ENCODE data around the gene CUL7. TPM values are rescaled to one million over a fixed set of nuclear protein-coding genes. Genes with fewer than 3 reads are reported as not detected.

The CUL7 gene
- total RNA-seq = 10 to 100 TPM; 11.4 to 22.3 TPM

- no peaks in the 10 kb centered on the region for H3K27me3 Mint-ChIP-seq
Measured at GRCh38 chr6:43053545-43054205, at the start of gene CUL7. CUL7 (minus strand) TSS chr6:43053851; CDS start chr6:43052788, 1,063 bp downstream.

GRCh38 chr6:43101497-43101896, 47.8 kb upstream of the CUL7 start:
- Mint-ChIP-seq H3K9me3 (no peaks in the 10 kb centered on the region), H3K27me3 (no peaks in the 10 kb centered on the region), H3K4me1 (no peaks in the 10 kb centered on the region), H3K4me3 (no peak overlapping the region), H3K36me3 (ENCODE audit: low read depth) (no peaks in the 10 kb centered on the region), H3K27ac (no peak overlapping the region)
- ATAC-seq (replicated peaks) = no peak

More at GRCh38 chr6:43053545-43054205, at the start of gene CUL7:
- H3K27ac Mint-ChIP-seq = peak within 1 kb of the TSS; percentile 95
- H3K4me1 Mint-ChIP-seq = peaks cover 31% of the 10 kb centered on the region
- H3K36me3 Mint-ChIP-seq (ENCODE audit: low read depth) = peaks cover 78% of the 10 kb centered on the region
- peak within 1 kb of the TSS; percentile 90 for H3K4me3 Mint-ChIP-seq
- no peaks in the 10 kb centered on the region for H3K9me3 Mint-ChIP-seq
- peak; percentile 100 for ATAC-seq (replicated peaks)

GRCh38 chr6:43097502-43097901, 43.9 kb upstream of the CUL7 start:
- H3K9me3 Mint-ChIP-seq = no peaks in the 10 kb centered on the region
- no peak overlapping the region for H3K4me3 Mint-ChIP-seq
- no peaks in the 10 kb centered on the region for H3K27me3 Mint-ChIP-seq
- H3K27ac Mint-ChIP-seq = no peak overlapping the region
- no peaks in the 10 kb centered on the region for H3K36me3 Mint-ChIP-seq (ENCODE audit: low read depth)
- peaks cover 10% of the 10 kb centered on the region for H3K4me1 Mint-ChIP-seq
- ATAC-seq (replicated peaks) = no peak

GRCh38 chr6:43097098-43097489, 43.4 kb upstream of the CUL7 start:
- H3K27ac Mint-ChIP-seq = no peak overlapping the region
- H3K4me1 Mint-ChIP-seq = peaks cover 11% of the 10 kb centered on the region
- H3K4me3 Mint-ChIP-seq = no peak overlapping the region
- no peaks in the 10 kb centered on the region for H3K27me3 Mint-ChIP-seq
- H3K9me3 Mint-ChIP-seq = no peaks in the 10 kb centered on the region
- no peaks in the 10 kb centered on the region for H3K36me3 Mint-ChIP-seq (ENCODE audit: low read depth)
- no peak for ATAC-seq (replicated peaks)

GRCh38 chr6:43096451-43097097, 42.9 kb upstream of the CUL7 start:
- Mint-ChIP-seq H3K4me1 (peaks cover 11% of the 10 kb centered on the region), H3K27ac (no peak overlapping the region), H3K9me3 (no peaks in the 10 kb centered on the region), H3K36me3 (ENCODE audit: low read depth) (no peaks in the 10 kb centered on the region), H3K27me3 (no peaks in the 10 kb centered on the region), H3K4me3 (no peak overlapping the region)
- ATAC-seq (replicated peaks) = no peak

GRCh38 chr6:43095939-43096338, 42.3 kb upstream of the CUL7 start:
- H3K4me1 Mint-ChIP-seq = peaks cover 11% of the 10 kb centered on the region
- no peak overlapping the region for H3K4me3 Mint-ChIP-seq
- no peak overlapping the region for H3K27ac Mint-ChIP-seq
- no peaks in the 10 kb centered on the region for H3K27me3 Mint-ChIP-seq
- no peak for ATAC-seq (replicated peaks)
- H3K9me3 Mint-ChIP-seq = no peaks in the 10 kb centered on the region
- no peaks in the 10 kb centered on the region for H3K36me3 Mint-ChIP-seq (ENCODE audit: low read depth)

- Mint-ChIP-seq H3K4me1 (peaks cover 14% of the 10 kb centered on the region), H3K4me3 (peak overlapping the region; percentile 43)
Measured at GRCh38 chr6:43093436-43094289, 40.0 kb upstream of the CUL7 start.

GRCh38 chr6:43092635-43093034, 39.0 kb upstream of the CUL7 start:
- Mint-ChIP-seq H3K27me3 (no peaks in the 10 kb centered on the region), H3K9me3 (no peaks in the 10 kb centered on the region), H3K36me3 (ENCODE audit: low read depth) (no peaks in the 10 kb centered on the region), H3K27ac (peak overlapping the region; percentile 24), H3K4me1 (peaks cover 14% of the 10 kb centered on the region), H3K4me3 (peak overlapping the region; percentile 43)
- no peak for ATAC-seq (replicated peaks)

More at GRCh38 chr6:43093436-43094289, 40.0 kb upstream of the CUL7 start:
- Mint-ChIP-seq H3K27me3 (no peaks in the 10 kb centered on the region), H3K9me3 (no peaks in the 10 kb centered on the region), H3K36me3 (ENCODE audit: low read depth) (no peaks in the 10 kb centered on the region), H3K27ac (peak overlapping the region; percentile 24)
- peak; percentile 71 for ATAC-seq (replicated peaks)

GRCh38 chr6:43091436-43091991, 37.9 kb upstream of the CUL7 start:
- no peaks in the 10 kb centered on the region for H3K9me3 Mint-ChIP-seq
- no peaks in the 10 kb centered on the region for H3K27me3 Mint-ChIP-seq
- H3K27ac Mint-ChIP-seq = no peak overlapping the region
- no peak for ATAC-seq (replicated peaks)
- H3K36me3 Mint-ChIP-seq (ENCODE audit: low read depth) = no peaks in the 10 kb centered on the region
- H3K4me1 Mint-ChIP-seq = peaks cover 14% of the 10 kb centered on the region
- no peak overlapping the region for H3K4me3 Mint-ChIP-seq

- Mint-ChIP-seq H3K9me3 (no peaks in the 10 kb centered on the region), H3K36me3 (ENCODE audit: low read depth) (no peaks in the 10 kb centered on the region), H3K27me3 (no peaks in the 10 kb centered on the region), H3K4me3 (no peak overlapping the region), H3K27ac (no peak overlapping the region), H3K4me1 (peaks cover 17% of the 10 kb centered on the region)
- no peak for ATAC-seq (replicated peaks)
Measured at GRCh38 chr6:43091020-43091419, 37.4 kb upstream of the CUL7 start.

- H3K9me3 Mint-ChIP-seq = no peaks in the 10 kb centered on the region
Measured at GRCh38 chr6:43090559-43090956, 36.9 kb upstream of the CUL7 start.

GRCh38 chr6:43089874-43090558, 36.4 kb upstream of the CUL7 start:
- Mint-ChIP-seq H3K4me1 (peaks cover 19% of the 10 kb centered on the region), H3K36me3 (ENCODE audit: low read depth) (no peaks in the 10 kb centered on the region), H3K4me3 (no peak overlapping the region), H3K27me3 (no peaks in the 10 kb centered on the region), H3K9me3 (no peaks in the 10 kb centered on the region), H3K27ac (no peak overlapping the region)
- ATAC-seq (replicated peaks) = no peak

More at GRCh38 chr6:43090559-43090956, 36.9 kb upstream of the CUL7 start:
- H3K36me3 Mint-ChIP-seq (ENCODE audit: low read depth) = no peaks in the 10 kb centered on the region
- no peak for ATAC-seq (replicated peaks)
- no peak overlapping the region for H3K4me3 Mint-ChIP-seq
- no peaks in the 10 kb centered on the region for H3K27me3 Mint-ChIP-seq
- no peak overlapping the region for H3K27ac Mint-ChIP-seq
- H3K4me1 Mint-ChIP-seq = peaks cover 19% of the 10 kb centered on the region

- H3K4me1 Mint-ChIP-seq = peaks cover 19% of the 10 kb centered on the region
- H3K27me3 Mint-ChIP-seq = peaks cover 2% of the 10 kb centered on the region
- no peak for ATAC-seq (replicated peaks)
- no peak overlapping the region for H3K4me3 Mint-ChIP-seq
- no peaks in the 10 kb centered on the region for H3K9me3 Mint-ChIP-seq
- no peaks in the 10 kb centered on the region for H3K36me3 Mint-ChIP-seq (ENCODE audit: low read depth)
- no peak overlapping the region for H3K27ac Mint-ChIP-seq
Measured at GRCh38 chr6:43089467-43089866, 35.8 kb upstream of the CUL7 start.

GRCh38 chr6:43088654-43089056, 35.0 kb upstream of the CUL7 start:
- no peaks in the 10 kb centered on the region for H3K9me3 Mint-ChIP-seq
- peaks cover 7% of the 10 kb centered on the region for H3K27me3 Mint-ChIP-seq
- no peak overlapping the region for H3K27ac Mint-ChIP-seq
- ATAC-seq (replicated peaks) = peak; percentile 58
- no peak overlapping the region for H3K4me3 Mint-ChIP-seq
- H3K4me1 Mint-ChIP-seq = peaks cover 19% of the 10 kb centered on the region
- H3K36me3 Mint-ChIP-seq (ENCODE audit: low read depth) = no peaks in the 10 kb centered on the region
